K562 (cell line): ENCODE results near the gene ATP13A4. TPM values are rescaled to one million over a fixed set of nuclear protein-coding genes. Genes with fewer than 3 reads are reported as not detected.

Experiments used
- BACH1 ChIP-seq: fragments of 200-800 bp; sonication (Bioruptor generic); IDR thresholded peaks from 2 replicates; pipeline ENCODE4 v1.6.1; 2016; ENCODE audit warnings: missing genetic modification characterization, missing compliant biosample characterization
- DPF2 ChIP-seq: fragments of 450-650 bp; IDR thresholded peaks from 2 replicates; pipeline ENCODE4 v1.6.1; 2016
- E2F4 ChIP-seq: sonication (generic); formaldehyde crosslinking; IDR thresholded peaks from 2 replicates; pipeline ENCODE4 v1.8.0; 2022; ENCODE audit warnings: mild to moderate bottlenecking, low read depth, missing genetic modification reagents
- ETV1 ChIP-seq: fragments of 450-650 bp; conservative IDR thresholded peaks from 2 replicates; pipeline ENCODE4 v1.6.1; 2016; ENCODE audit warnings: missing genetic modification characterization, control low read depth, low read depth, missing compliant biosample characterization
- FOXJ3 ChIP-seq: sonication (generic); formaldehyde crosslinking; IDR thresholded peaks from 2 replicates; pipeline ENCODE4 v1.4.0; 2020; ENCODE audit warnings: mild to moderate bottlenecking, missing genetic modification reagents
- ILK ChIP-seq: fragments of 450-650 bp; IDR thresholded peaks from 2 replicates; pipeline ENCODE4 v1.6.1; 2016; ENCODE audit warnings: missing genetic modification characterization, low read depth, mild to moderate bottlenecking, missing compliant biosample characterization, moderate library complexity, borderline replicate concordance
- MCM2 ChIP-seq: fragments of 450-650 bp; IDR thresholded peaks from 2 replicates; pipeline ENCODE4 v1.6.1; 2017; ENCODE audit warnings: low read depth, mild to moderate bottlenecking
- NFIX ChIP-seq: fragments of 250-450 bp; sonication (Bioruptor Pico); IDR thresholded peaks from 2 replicates; pipeline ENCODE4 v1.4.0; 2020; ENCODE audit warnings: low read depth, mild to moderate bottlenecking, moderate library complexity
- NR2F6 ChIP-seq: fragments of 450-650 bp; formaldehyde crosslinking; IDR thresholded peaks from 2 replicates; pipeline ENCODE4 v1.4.0; 2020; ENCODE audit warnings: mild to moderate bottlenecking
- RBM39 ChIP-seq: fragments of 200-400 bp; formaldehyde crosslinking; optimal IDR thresholded peaks from 2 replicates; pipeline ENCODE3; 2018; ENCODE audit warnings: low read depth, low read length
- SNIP1 ChIP-seq: fragments of 450-650 bp; IDR thresholded peaks from 2 replicates; pipeline ENCODE4 v1.7.1; 2017; ENCODE audit warnings: low read depth, mild to moderate bottlenecking
- TOE1 ChIP-seq, 2 experiments: fragments of 450-650 bp in 1 of 2; sonication (generic) in 1 of 2; formaldehyde crosslinking in 1 of 2; IDR thresholded peaks; 2 replicates each; pipeline versions ENCODE4 v1.7.1 to v1.8.0; 2016 to 2022; ENCODE audit warnings: borderline replicate concordance in 2 of 2, mild to moderate bottlenecking in 2 of 2, antibody characterized with exemption in 1 of 2, inconsistent platforms in 1 of 2, low read depth in 1 of 2, missing genetic modification reagents in 1 of 2, moderate library complexity in 1 of 2
- ZBTB26 ChIP-seq: fragments of 450-650 bp; formaldehyde crosslinking; IDR thresholded peaks from 2 replicates; pipeline ENCODE4 v1.4.0; 2022; ENCODE audit warnings: missing genetic modification characterization
- ZNF212 ChIP-seq: fragments of 450-650 bp; formaldehyde crosslinking; IDR thresholded peaks from 2 replicates; pipeline ENCODE4 v1.4.0; 2020; ENCODE audit warnings: mild to moderate bottlenecking
- ZNF253 ChIP-seq: fragments of 250-450 bp; sonication (Bioruptor Pico); conservative IDR thresholded peaks from 2 replicates; pipeline ENCODE4 v1.6.1; 2021; ENCODE audit warnings: mild to moderate bottlenecking
- ZNF280B ChIP-seq: fragments of 250-450 bp; sonication (Bioruptor Pico); IDR thresholded peaks from 2 replicates; pipeline ENCODE4 v1.5.1; 2021; ENCODE audit warnings: mild to moderate bottlenecking
- ZNF436 ChIP-seq: fragments of 250-450, 450-650 bp; sonication (Bioruptor Pico); formaldehyde crosslinking; IDR thresholded peaks from 2 replicates; pipeline ENCODE4 v1.7.0; 2020; ENCODE audit warnings: mild to moderate bottlenecking
- ZNF518B ChIP-seq: fragments of 250-450 bp; sonication (Bioruptor Pico); IDR thresholded peaks from 2 replicates; pipeline ENCODE4 v1.5.0; 2021; ENCODE audit warnings: mild to moderate bottlenecking, moderate library complexity
- ZNF57 ChIP-seq: fragments of 450-650 bp; formaldehyde crosslinking; IDR thresholded peaks from 2 replicates; pipeline ENCODE4 v1.4.0; 2020; ENCODE audit warnings: mild to moderate bottlenecking, moderate library complexity
- polyA plus RNA-seq, 8 experiments: library from polyadenylated mRNA; depleted of rRNA in 4 of 8; stranded (reverse) in 5 of 8; unstranded in 3 of 8; fragments of >200 nt; fragmentation: Nextera tagmentation in 2 of 8; fragmentation: Illumina TruSeq in 1 of 8; extraction: Ambion mirVana in 2 of 8; extraction: Trizol in 1 of 8; gene quantifications; 2 replicates each; pipeline versions ENCODE4 v1.2.1 to v1.2.3, GENCODE V29; 2011 to 2014; ENCODE audit warnings: inconsistent platforms in 1 of 8, missing spikeins in 1 of 8
- total RNA-seq, 7 experiments: library from RNA; depleted of rRNA in 6 of 7; stranded (reverse); fragments of >200 nt in 6 of 7; fragmentation: Illumina TruSeq in 2 of 7; extraction: Trizol in 2 of 7; gene quantifications; 2 replicates each; pipeline versions ENCODE4 v1.2.1 to v1.2.3, GENCODE V29; 2011 to 2021; ENCODE audit warnings: low replicate concordance in 1 of 7

ATP13A4 gene
- total and polyA plus RNA-seq, 9 of the 15 experiments (the other 6 are each of a cell fraction or from before 2014, with no cell fraction given): 0.03 to 0.14 (median 0.07) TPM; not detected in 6

GRCh38 chr3:193590088-193590856 lies 35.6 kb upstream of the ATP13A4 start (continued):
- no peak; the same call in 1 of the 2 replicates for TF ChIP-seq TOE1 (IDR thresholded peaks at IDR 0.05; ENCODE audit: borderline replicate concordance)
- no peak for TF ChIP-seq TOE1 (CRISPR knock-in tag; IDR thresholded peaks at IDR 0.05; ENCODE audit: borderline replicate concordance, low read depth)
- TF ChIP-seq ZNF57: no peak
- peak; percentile 70; the same call in 1 of the 2 replicates for TF ChIP-seq ILK (tag)
- TF ChIP-seq NFIX (CRISPR knock-in tag): peak; percentile 38
- no peak for TF ChIP-seq ZNF436 (CRISPR knock-in tag)
- TF ChIP-seq DPF2: peak; percentile 63; the same call in 1 of the 2 replicates
- TF ChIP-seq ZBTB26 (CRISPR knock-in tag): peak; percentile 66; the same call in 1 of the 2 replicates
- TF ChIP-seq NR2F6 (CRISPR knock-in tag): 0 out of 2 replicates have a peak, but pooled peaks have one; percentile 37
- TF ChIP-seq MCM2: no peak
- peak; percentile 94 for TF ChIP-seq BACH1 (tag)
- peak; percentile 71 for TF ChIP-seq ETV1 (tag)
- no peak for TF ChIP-seq ZNF253 (CRISPR knock-in tag)
- no peak for TF ChIP-seq E2F4 (CRISPR knock-in tag)
- no peak for TF ChIP-seq SNIP1
- TF ChIP-seq ZNF212: no peak
- TF ChIP-seq ZNF280B: no peak
- TF ChIP-seq FOXJ3 (CRISPR knock-in tag): no peak
- 0 out of 2 replicates have a peak, but pooled peaks have one; percentile 25 for TF ChIP-seq ZNF518B (CRISPR knock-in tag)
- no peak for TF ChIP-seq RBM39
